ENCODE measurements around the gene DIO3.
"Not testable (repeated sequence)": the region's sequence is repeated elsewhere in the genome, so short reads cannot be mapped to it uniquely, and the experiment has no call there.

DIO3 gene

GRCh38 chr14:101547961-101548669 lies 13.2 kb upstream of the DIO3 start:
- H3K4me3 ChIP-seq (ENCODE audit: low read depth, low read length): no peak overlapping the region
- in situ Hi-C loops (cut with HindIII; ENCODE audit: low sequenced_read_pairs): no loop called here
- TF ChIP-seq, protein P1, sequence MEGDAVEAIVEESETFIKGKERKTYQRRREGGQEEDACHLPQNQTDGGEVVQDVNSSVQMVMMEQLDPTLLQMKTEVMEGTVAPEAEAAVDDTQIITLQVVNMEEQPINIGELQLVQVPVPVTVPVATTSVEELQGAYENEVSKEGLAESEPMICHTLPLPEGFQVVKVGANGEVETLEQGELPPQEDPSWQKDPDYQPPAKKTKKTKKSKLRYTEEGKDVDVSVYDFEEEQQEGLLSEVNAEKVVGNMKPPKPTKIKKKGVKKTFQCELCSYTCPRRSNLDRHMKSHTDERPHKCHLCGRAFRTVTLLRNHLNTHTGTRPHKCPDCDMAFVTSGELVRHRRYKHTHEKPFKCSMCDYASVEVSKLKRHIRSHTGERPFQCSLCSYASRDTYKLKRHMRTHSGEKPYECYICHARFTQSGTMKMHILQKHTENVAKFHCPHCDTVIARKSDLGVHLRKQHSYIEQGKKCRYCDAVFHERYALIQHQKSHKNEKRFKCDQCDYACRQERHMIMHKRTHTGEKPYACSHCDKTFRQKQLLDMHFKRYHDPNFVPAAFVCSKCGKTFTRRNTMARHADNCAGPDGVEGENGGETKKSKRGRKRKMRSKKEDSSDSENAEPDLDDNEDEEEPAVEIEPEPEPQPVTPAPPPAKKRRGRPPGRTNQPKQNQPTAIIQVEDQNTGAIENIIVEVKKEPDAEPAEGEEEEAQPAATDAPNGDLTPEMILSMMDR (IDR thresholded peaks at IDR 0.05; ENCODE audit: low read depth, low read length, missing control alignments): no peak
- no peak for DNase-seq (ENCODE audit: low read depth)

GRCh38 chr14:101548710-101549109 lies 12.6 kb upstream of the DIO3 start:
- TF ChIP-seq, protein P1 (IDR thresholded peaks at IDR 0.05; ENCODE audit: low read depth, low read length, missing control alignments): no peak
- in situ Hi-C loops (cut with HindIII; ENCODE audit: low sequenced_read_pairs): no loop called here
- no peak for DNase-seq (ENCODE audit: low read depth)
- no peak overlapping the region for H3K4me3 ChIP-seq (ENCODE audit: low read depth, low read length)

DNA sequence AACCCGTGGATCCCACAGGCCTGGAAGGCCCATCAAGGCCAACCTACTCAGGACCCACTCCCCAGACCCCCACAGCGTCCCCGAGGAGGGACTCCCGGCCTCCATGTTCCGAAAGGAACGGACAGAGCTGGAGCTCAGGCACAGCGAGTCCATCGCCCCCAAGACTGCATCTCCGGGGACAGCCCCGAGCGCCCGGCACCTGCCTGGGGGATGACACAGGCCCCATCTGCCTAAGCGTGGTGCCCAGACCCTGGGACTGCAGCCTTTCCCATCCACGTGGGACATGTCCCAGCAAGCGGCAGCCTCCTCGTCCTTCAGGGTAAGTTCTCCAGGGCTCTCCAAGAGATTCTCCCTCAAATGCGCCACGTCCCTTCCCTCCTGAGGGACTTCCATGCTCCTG lies 12.1 kb upstream of the DIO3 start:
- TF ChIP-seq, protein P1 (IDR thresholded peaks at IDR 0.05; ENCODE audit: low read depth, low read length, missing control alignments): no peak
- H3K4me3 ChIP-seq (ENCODE audit: low read depth, low read length): no peak overlapping the region

DNA sequence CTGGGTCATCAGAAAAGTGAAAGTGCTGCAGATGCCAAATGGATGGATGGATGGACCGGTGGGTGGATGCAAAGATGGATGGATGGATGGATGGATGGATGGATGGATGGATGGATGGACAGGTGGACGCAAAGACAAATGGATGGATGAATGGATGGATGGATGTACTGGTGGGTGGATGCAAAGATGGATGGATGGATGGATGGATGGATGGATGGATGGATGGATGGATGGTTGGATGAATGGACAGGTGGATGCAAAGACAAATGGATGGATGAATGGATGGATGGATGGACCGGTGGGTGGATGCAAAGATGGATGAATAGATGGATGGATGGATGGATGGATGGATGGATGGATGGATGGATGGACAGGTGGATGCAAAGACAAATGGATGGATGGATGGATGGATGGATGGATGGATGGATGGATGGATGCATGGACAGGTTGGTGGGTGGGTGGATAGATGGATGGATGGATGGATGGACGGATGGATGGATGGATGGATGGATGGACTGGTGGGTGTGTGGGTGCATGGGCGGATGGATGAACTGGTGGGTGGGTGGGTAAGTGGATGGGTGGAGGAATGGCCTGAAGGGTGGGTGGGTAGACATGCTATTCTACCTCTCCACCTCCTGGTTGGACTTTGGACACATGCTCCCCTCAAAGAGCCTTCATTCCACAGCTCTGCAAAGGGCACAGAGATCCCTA lies 10.9 kb upstream of the DIO3 start:
- in situ Hi-C loops (cut with HindIII; ENCODE audit: low sequenced_read_pairs); H3K4me3 ChIP-seq (ENCODE audit: low read depth, low read length); DNase-seq (ENCODE audit: low read depth): not testable (repeated sequence)

More for the DNA sequence above, 12.1 kb upstream of the DIO3 start:
- in situ Hi-C loops (cut with HindIII; ENCODE audit: low sequenced_read_pairs): no loop called here
- no peak for DNase-seq (ENCODE audit: low read depth)

GRCh38 chr14:101551729-101552595 lies 9.3 kb upstream of the DIO3 start:
- TF ChIP-seq, protein P1 (IDR thresholded peaks at IDR 0.05; ENCODE audit: low read depth, low read length, missing control alignments): no peak
- no peak for DNase-seq (ENCODE audit: low read depth)
- in situ Hi-C loops (cut with HindIII; ENCODE audit: low sequenced_read_pairs): no loop called here
- no peak overlapping the region for H3K4me3 ChIP-seq (ENCODE audit: low read depth, low read length)

DNA sequence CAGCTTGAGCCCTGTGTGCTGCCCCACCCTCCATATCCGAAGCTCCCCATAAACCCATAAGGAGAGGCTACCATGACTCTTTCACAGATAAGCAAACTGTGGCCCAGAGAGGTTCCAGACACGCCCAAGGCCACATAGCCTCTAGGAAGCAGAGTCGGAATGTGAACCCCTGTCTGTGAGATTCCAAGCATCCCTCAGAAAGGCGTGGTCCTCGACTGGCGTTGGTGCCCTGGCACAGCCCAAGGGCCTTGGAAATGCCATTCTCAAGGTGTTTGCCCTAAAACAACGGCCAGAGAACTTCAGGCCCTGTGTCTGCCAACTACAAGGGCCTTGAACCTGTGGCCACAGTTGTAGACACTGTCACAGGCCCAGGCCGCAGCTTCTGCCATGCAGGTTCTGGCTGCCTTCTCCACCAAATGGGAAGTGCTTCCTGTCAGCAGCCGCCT lies 8.5 kb upstream of the DIO3 start:
- TF ChIP-seq, protein P1 (IDR thresholded peaks at IDR 0.05; ENCODE audit: low read depth, low read length, missing control alignments): no peak
- H3K4me3 ChIP-seq (ENCODE audit: low read depth, low read length): no peak overlapping the region
- DNase-seq (ENCODE audit: low read depth): no peak
- in situ Hi-C loops (cut with HindIII; ENCODE audit: low sequenced_read_pairs): no loop called here
